Lower leg skin (tissue), 4 donors: ENCODE measurements around the gene FUT8. TPM values are rescaled to one million over a fixed set of nuclear protein-coding genes. Genes with fewer than 3 reads are reported as not detected.

Source experiments
- DNase-seq, 2 donors: peaks; one replicate each; pipeline ENCODE4 v3.0.0-alpha.2; 2019; ENCODE audit warnings: low spot score in 2 of 2
- H3K4me3 ChIP-seq: fragments of 200-600 bp; sonication (generic); 2 replicates; pipeline ENCODE4 v1.5.1; 2017; ENCODE audit warnings: mild to moderate bottlenecking, low read depth; ENCODE audit not compliant: poor library complexity, severe bottlenecking
- CTCF ChIP-seq, 3 donors: fragments of 450-650 bp; IDR thresholded peaks; one replicate each; pipeline ENCODE4 v1.5.1; 2016; ENCODE audit warnings: antibody characterized with exemption in 3 of 3, mild to moderate bottlenecking in 3 of 3, moderate library complexity in 2 of 3
- POLR2A ChIP-seq, 2 donors: fragments of 450-650 bp; IDR thresholded peaks; one replicate each; pipeline ENCODE4 v1.6.1; 2016 to 2017; ENCODE audit warnings: antibody characterized with exemption in 2 of 2, mild to moderate bottlenecking in 1 of 2, moderate library complexity in 1 of 2
- WGBS, 2 donors: methylation state at CpG; one replicate each; pipeline ENCODE4 v1.1.5; 2018; 5-methylcytosine and 5-hydroxymethylcytosine counted together
- intact Hi-C: fragments of 100-400 bp; cut with DNase I; formaldehyde crosslinking; loops from one replicate; pipeline ENCODE4 v1.15.0; 2023; ENCODE audit warnings: low total_unique reads
- total RNA-seq, 4 donors: library from RNA; depleted of rRNA; stranded (reverse); fragments of >200 nt; gene quantifications; one replicate each; pipeline ENCODE4 v1.1.0, GENCODE V29; 2016

FUT8 gene
- total RNA-seq, 4 donors from 2014 or later, result 17.9 to 28.0 (median 25.2) TPM

- intact Hi-C loops, result no loop called here
- TF ChIP-seq POLR2A (IDR thresholded peaks at IDR 0.05) (no peak), CTCF (IDR thresholded peaks at IDR 0.05) (no peak)
- no peak for DNase-seq
- no peak overlapping the region for H3K4me3 ChIP-seq
Measured at GRCh38 chr14:65439117-65439516, 26.6 kb downstream of the FUT8 start.

- no peak for TF ChIP-seq POLR2A (IDR thresholded peaks at IDR 0.05)
- TF ChIP-seq CTCF (IDR thresholded peaks at IDR 0.05), result no peak
- H3K4me3 ChIP-seq, result no peak overlapping the region
- WGBS, 2 donors, result 84 to 93% methylated on average over 1 of the region's 1 CpG
- no peak for DNase-seq
- intact Hi-C loops, result no loop called here
Measured at GRCh38 chr14:65440230-65440629, 27.7 kb downstream of the FUT8 start.

- TF ChIP-seq POLR2A (IDR thresholded peaks at IDR 0.05), result no peak
- intact Hi-C loops, result no loop called here
- 94 to 96% methylated on average over 1 of the region's 1 CpG for WGBS, 2 donors
- H3K4me3 ChIP-seq, result no peak overlapping the region
- no peak for DNase-seq
Measured at GRCh38 chr14:65444230-65444629, 31.7 kb downstream of the FUT8 start.

GRCh38 chr14:65446159-65446558, 33.6 kb downstream of the FUT8 start:
- DNase-seq, result no peak
- intact Hi-C loops, result no loop called here
- no peak for TF ChIP-seq POLR2A (IDR thresholded peaks at IDR 0.05)
- TF ChIP-seq CTCF (IDR thresholded peaks at IDR 0.05), result no peak
- no peak overlapping the region for H3K4me3 ChIP-seq
- WGBS, 2 donors, result 30 to 31% methylated on average over 1 of the region's 1 CpG

GRCh38 chr14:65449647-65450046, 37.1 kb downstream of the FUT8 start:
- no peak for DNase-seq
- intact Hi-C loops, result no loop called here
- TF ChIP-seq CTCF (IDR thresholded peaks at IDR 0.05) (no peak), POLR2A (IDR thresholded peaks at IDR 0.05) (no peak)
- no peak overlapping the region for H3K4me3 ChIP-seq
- WGBS, 2 donors, result 96 to 100% methylated on average over 1 of the region's 1 CpG

GRCh38 chr14:65453807-65454480, 41.4 kb downstream of the FUT8 start:
- 95 to 97% methylated on average over 3 of the region's 3 CpGs for WGBS, 2 donors
- no peak overlapping the region for H3K4me3 ChIP-seq
- intact Hi-C loops, result no loop called here
- no peak for TF ChIP-seq CTCF (IDR thresholded peaks at IDR 0.05)
- TF ChIP-seq POLR2A (IDR thresholded peaks at IDR 0.05), result no peak
- DNase-seq, result no peak
